Measurements from ENCODE around the gene MICALL1.

Gene MICALL1

DNA sequence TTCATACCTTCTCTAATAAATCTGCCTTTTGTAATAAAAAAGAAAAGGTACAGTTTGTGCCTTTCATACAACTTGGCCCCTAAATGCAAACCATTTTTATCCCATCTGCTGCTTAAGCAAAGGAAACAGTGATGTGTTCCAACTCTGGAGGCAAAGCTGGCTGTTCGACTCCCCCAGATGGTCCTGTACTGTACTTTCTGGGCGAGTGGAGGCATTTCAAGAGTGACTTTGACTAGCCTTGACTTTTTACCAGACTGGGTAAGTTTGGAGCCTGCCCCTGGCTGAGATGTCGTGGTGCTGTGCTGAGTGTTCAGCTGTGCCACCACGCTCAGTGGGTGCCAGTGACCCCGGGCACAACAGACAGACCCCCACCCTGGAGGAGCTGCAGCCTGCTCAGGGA is 10.2 kb downstream of the MICALL1 start:
- H3K27ac ChIP-seq (ENCODE audit: low read depth, low read length), result no peak overlapping the region
- peaks cover 13% of the 10 kb centered on the region for H3K4me1 ChIP-seq (ENCODE audit: control insufficient read depth, low read length)
- no peaks in the 10 kb centered on the region for H3K79me2 ChIP-seq (ENCODE audit: control insufficient read depth, low read length)
- no peaks in the 10 kb centered on the region for H3K9me2 ChIP-seq (replicated peaks; ENCODE audit: control insufficient read depth, low read length)
- H3K4me2 ChIP-seq (ENCODE audit: low read length), result no peak overlapping the region
- H3K4me3 ChIP-seq (ENCODE audit: low read length), result no peak overlapping the region
- no peaks in the 10 kb centered on the region for H3F3A ChIP-seq (ENCODE audit: control insufficient read depth, insufficient read depth)
- no peaks in the 10 kb centered on the region for H3K27me3 ChIP-seq (ENCODE audit: control insufficient read depth, low read length)
- no peaks in the 10 kb centered on the region for H4K20me1 ChIP-seq (ENCODE audit: control insufficient read depth, insufficient read depth, low read depth, low read length)
- TF ChIP-seq CTCF (IDR thresholded peaks at IDR 0.05; ENCODE audit: low read depth, low read length, poor library complexity, severe bottlenecking), result no peak
- no peak for TF ChIP-seq EZH2phosphoT487 (IDR thresholded peaks at IDR 0.05; ENCODE audit: borderline replicate concordance, low read length)
- no peaks in the 10 kb centered on the region for H3K9me3 ChIP-seq (ENCODE audit: control insufficient read depth, insufficient read depth, low read length)
- H3K36me3 ChIP-seq (ENCODE audit: control insufficient read depth, low read length), result no peaks in the 10 kb centered on the region

- Histone ChIP-seq H3K36me3 (ENCODE audit: control insufficient read depth, low read length) (no peaks in the 10 kb centered on the region), H3K4me2 (ENCODE audit: low read length) (no peak overlapping the region), H3K27me3 (ENCODE audit: control insufficient read depth, low read length) (no peaks in the 10 kb centered on the region), H3K4me1 (ENCODE audit: control insufficient read depth, low read length) (peaks cover 13% of the 10 kb centered on the region), H3K4me3 (ENCODE audit: low read length) (no peak overlapping the region), H3K79me2 (ENCODE audit: control insufficient read depth, low read length) (no peaks in the 10 kb centered on the region), H3K9me3 (ENCODE audit: control insufficient read depth, insufficient read depth, low read length) (no peaks in the 10 kb centered on the region), H3F3A (ENCODE audit: control insufficient read depth, insufficient read depth) (no peaks in the 10 kb centered on the region), H4K20me1 (ENCODE audit: control insufficient read depth, insufficient read depth, low read depth, low read length) (no peaks in the 10 kb centered on the region), H3K9me2 (replicated peaks; ENCODE audit: control insufficient read depth, low read length) (no peaks in the 10 kb centered on the region), H3K27ac (ENCODE audit: low read depth, low read length) (no peak overlapping the region)
- TF ChIP-seq CTCF (IDR thresholded peaks at IDR 0.05; ENCODE audit: low read depth, low read length, poor library complexity, severe bottlenecking) (no peak), EZH2phosphoT487 (IDR thresholded peaks at IDR 0.05; ENCODE audit: borderline replicate concordance, low read length) (no peak)
Observed at GRCh38 chr22:37917874-37918548, 11.9 kb downstream of the MICALL1 start.

DNA sequence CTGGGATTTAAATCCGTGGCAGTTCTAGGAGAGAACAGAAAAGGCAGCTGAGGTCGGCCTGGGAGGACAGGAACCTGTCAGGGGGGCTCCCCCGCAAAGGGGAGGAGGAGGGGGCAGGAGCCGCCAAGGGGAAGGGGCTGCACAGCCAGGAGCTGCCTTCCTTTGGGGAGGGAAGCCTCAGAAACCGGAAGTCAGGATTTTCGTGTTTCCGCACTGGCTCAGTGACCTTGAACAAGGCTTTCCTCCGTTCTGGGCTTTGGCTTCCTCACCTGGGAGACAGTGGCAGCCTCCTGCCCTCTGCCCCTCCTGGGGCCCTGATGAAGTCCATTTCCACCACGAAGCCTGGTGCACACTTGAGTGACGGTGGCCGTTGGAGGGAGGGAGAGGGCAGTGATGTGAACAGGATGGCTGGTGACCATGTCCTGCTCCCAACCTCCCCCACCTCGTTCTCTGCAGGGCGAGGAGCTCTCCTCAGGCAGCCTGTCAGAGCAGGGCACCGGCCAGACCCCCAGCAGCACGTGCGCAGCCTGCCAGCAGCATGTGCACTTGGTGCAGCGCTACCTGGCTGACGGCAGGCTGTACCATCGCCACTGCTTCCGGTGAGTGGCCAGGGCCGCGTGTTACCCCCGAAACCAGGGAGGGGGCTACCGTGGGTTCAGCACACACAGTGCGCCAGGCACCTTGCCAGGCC is 12.6 kb downstream of the MICALL1 start:
- Histone ChIP-seq H3K79me2 (ENCODE audit: control insufficient read depth, low read length) (no peaks in the 10 kb centered on the region), H3K4me3 (ENCODE audit: low read length) (no peak overlapping the region), H3K27ac (ENCODE audit: low read depth, low read length) (no peak overlapping the region), H3K4me2 (ENCODE audit: low read length) (no peak overlapping the region), H3K9me2 (replicated peaks; ENCODE audit: control insufficient read depth, low read length) (no peaks in the 10 kb centered on the region), H3K9me3 (ENCODE audit: control insufficient read depth, insufficient read depth, low read length) (no peaks in the 10 kb centered on the region), H3K27me3 (ENCODE audit: control insufficient read depth, low read length) (no peaks in the 10 kb centered on the region), H3K4me1 (ENCODE audit: control insufficient read depth, low read length) (peaks cover 13% of the 10 kb centered on the region), H3K36me3 (ENCODE audit: control insufficient read depth, low read length) (no peaks in the 10 kb centered on the region), H4K20me1 (ENCODE audit: control insufficient read depth, insufficient read depth, low read depth, low read length) (no peaks in the 10 kb centered on the region), H3F3A (ENCODE audit: control insufficient read depth, insufficient read depth) (no peaks in the 10 kb centered on the region)
- TF ChIP-seq EZH2phosphoT487 (IDR thresholded peaks at IDR 0.05; ENCODE audit: borderline replicate concordance, low read length) (no peak), CTCF (IDR thresholded peaks at IDR 0.05; ENCODE audit: low read depth, low read length, poor library complexity, severe bottlenecking) (no peak)
